Endothelial cell of umbilical vein (primary cell): ENCODE measurements around the gene CLDN11.

Source experiments
- CTCF ChIP-seq, 2 donors: IDR thresholded peaks; 1 replicate in 1 of 2; 2 replicates in 1 of 2; pipeline ENCODE4 v1.5.1; 2011; ENCODE audit warnings: low read length in 2 of 2, mild to moderate bottlenecking in 2 of 2, moderate library complexity in 2 of 2, control low read depth in 1 of 2, inconsistent platforms in 1 of 2, low read depth in 1 of 2; ENCODE audit not compliant: insufficient read depth in 1 of 2; ENCODE audit errors: extremely low read depth in 1 of 2
- EZH2 ChIP-seq: IDR thresholded peaks from 2 replicates; pipeline ENCODE4 v1.6.1; 2012; ENCODE audit warnings: borderline replicate concordance, low read depth, mild to moderate bottlenecking, moderate library complexity, low read length, inconsistent platforms; ENCODE audit not compliant: severe bottlenecking
- FOS ChIP-seq: IDR thresholded peaks from 2 replicates; pipeline ENCODE4 v1.6.1; 2011; ENCODE audit warnings: mild to moderate bottlenecking, low read length, moderate library complexity, borderline replicate concordance; ENCODE audit not compliant: insufficient read depth
- JUN ChIP-seq: IDR thresholded peaks from 2 replicates; pipeline ENCODE4 v1.6.1; 2011; ENCODE audit warnings: borderline replicate concordance, low read depth; ENCODE audit not compliant: insufficient read length, insufficient read depth
- MAX ChIP-seq: IDR thresholded peaks from 2 replicates; pipeline ENCODE4 v1.6.1; 2011; ENCODE audit not compliant: insufficient read depth, insufficient read length
- MYC ChIP-seq: IDR thresholded peaks from one replicate; pipeline ENCODE4 v1.6.1; 2011; ENCODE audit warnings: mild to moderate bottlenecking, low read depth, low read length
- POLR2A ChIP-seq: IDR thresholded peaks from 2 replicates; pipeline ENCODE4 v1.6.1; 2012; ENCODE audit warnings: low read depth, mild to moderate bottlenecking, control low read depth, low read length
- POLR2AphosphoS5 ChIP-seq: IDR thresholded peaks from 2 replicates; pipeline ENCODE4 v1.6.1; 2012; ENCODE audit warnings: low read depth, mild to moderate bottlenecking, control low read depth, low read length, moderate library complexity; ENCODE audit not compliant: insufficient read depth

- TF ChIP-seq EZH2 = no peak
- TF ChIP-seq CTCF (IDR thresholded peaks at IDR 0.05; ENCODE audit: extremely low read depth in 1 of 2, insufficient read depth in 1 of 2, low read depth in 1 of 2, low read length in 2 of 2) = peak; percentile 90 to 92
- TF ChIP-seq FOS = no peak
- no peak for TF ChIP-seq POLR2A
- TF ChIP-seq JUN = no peak
- no peak for TF ChIP-seq POLR2AphosphoS5
- no peak for TF ChIP-seq MAX
- TF ChIP-seq MYC = no peak
Measured at GRCh38 chr3:170414202-170414663, 4.4 kb upstream of the CLDN11 start.
